Ectodermal cell (in vitro differentiated cells): ENCODE results near the gene ERC1.

Experiments
- H3K27ac ChIP-seq: 2 replicates; pipeline ENCODE4 v1.7.0; 2013; ENCODE audit warnings: mild to moderate bottlenecking, low read depth, low read length; ENCODE audit not compliant: insufficient read depth, poor library complexity, severe bottlenecking
- H3K27me3 ChIP-seq: 2 replicates; pipeline ENCODE4 v1.7.0; 2013; ENCODE audit warnings: mild to moderate bottlenecking, low read length; ENCODE audit not compliant: insufficient read depth, control insufficient read depth, poor library complexity, severe bottlenecking
- H3K36me3 ChIP-seq: one replicate; pipeline ENCODE4 v1.7.0; 2013; ENCODE audit warnings: low read length; ENCODE audit not compliant: control insufficient read depth, insufficient read depth
- H3K4me1 ChIP-seq: one replicate; pipeline ENCODE4 v1.7.0; 2013; ENCODE audit warnings: low read length; ENCODE audit not compliant: control insufficient read depth, insufficient read depth
- H3K4me3 ChIP-seq: 2 replicates; pipeline ENCODE4 v1.7.0; 2013; ENCODE audit warnings: low read depth, low read length, control low read depth; ENCODE audit not compliant: insufficient read depth
- H3K9me3 ChIP-seq: 2 replicates; pipeline ENCODE4 v1.7.0; 2013; ENCODE audit warnings: mild to moderate bottlenecking, low read length, moderate library complexity; ENCODE audit not compliant: control insufficient read depth
- WGBS, 2 experiments: methylation state at CpG; one replicate each; pipeline ENCODE4 v1.1.7; 2013; ENCODE audit warnings: missing lambda C conversion rate in 2 of 2; 5-methylcytosine and 5-hydroxymethylcytosine counted together

ERC1 gene

GRCh38 chr12:955939-956338 lies 35.1 kb upstream of the ERC1 start:
- no peaks in the 10 kb centered on the region for H3K9me3 ChIP-seq
- H3K27ac ChIP-seq = no peak overlapping the region
- H3K4me3 ChIP-seq = no peak overlapping the region
- no peaks in the 10 kb centered on the region for H3K36me3 ChIP-seq
- H3K4me1 ChIP-seq = peaks cover 6% of the 10 kb centered on the region
- H3K27me3 ChIP-seq = no peaks in the 10 kb centered on the region
- 94 to 96% methylated on average over 6 of the region's 6 CpGs for WGBS, 2 experiments

- Histone ChIP-seq H3K4me3 (no peak overlapping the region), H3K27me3 (no peaks in the 10 kb centered on the region), H3K36me3 (no peaks in the 10 kb centered on the region), H3K27ac (no peak overlapping the region), H3K4me1 (peaks cover 6% of the 10 kb centered on the region), H3K9me3 (no peaks in the 10 kb centered on the region)
- 60 to 69% methylated on average over 8 of the region's 8 CpGs for WGBS, 2 experiments
Measured at GRCh38 chr12:958588-959123, 32.4 kb upstream of the ERC1 start.

DNA sequence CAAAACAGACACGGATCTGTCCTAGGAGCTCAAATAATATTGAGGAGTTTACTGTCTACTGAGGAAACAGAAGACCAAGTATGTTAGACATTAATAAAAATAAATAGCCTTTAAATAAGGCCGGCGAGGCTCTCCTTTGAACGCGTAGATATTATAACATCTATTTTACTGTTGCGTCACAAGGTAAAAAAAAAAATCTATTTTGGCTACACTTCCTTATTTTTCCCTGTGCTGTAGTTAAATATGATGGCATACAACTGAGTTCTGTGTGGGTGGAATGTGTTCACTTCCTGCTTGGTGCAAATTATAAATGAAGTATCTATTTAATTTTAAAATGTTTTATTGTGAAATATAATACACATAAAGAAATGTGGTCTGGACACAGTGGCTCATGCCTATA lies 24.3 kb upstream of the ERC1 start:
- H3K9me3 ChIP-seq = no peaks in the 10 kb centered on the region
- WGBS, 2 experiments = 96 to 97% methylated on average over 5 to 6 of the region's 6 CpGs
- H3K4me1 ChIP-seq = peaks cover 6% of the 10 kb centered on the region
- H3K4me3 ChIP-seq = no peak overlapping the region
- no peak overlapping the region for H3K27ac ChIP-seq
- H3K36me3 ChIP-seq = no peaks in the 10 kb centered on the region
- no peaks in the 10 kb centered on the region for H3K27me3 ChIP-seq

DNA sequence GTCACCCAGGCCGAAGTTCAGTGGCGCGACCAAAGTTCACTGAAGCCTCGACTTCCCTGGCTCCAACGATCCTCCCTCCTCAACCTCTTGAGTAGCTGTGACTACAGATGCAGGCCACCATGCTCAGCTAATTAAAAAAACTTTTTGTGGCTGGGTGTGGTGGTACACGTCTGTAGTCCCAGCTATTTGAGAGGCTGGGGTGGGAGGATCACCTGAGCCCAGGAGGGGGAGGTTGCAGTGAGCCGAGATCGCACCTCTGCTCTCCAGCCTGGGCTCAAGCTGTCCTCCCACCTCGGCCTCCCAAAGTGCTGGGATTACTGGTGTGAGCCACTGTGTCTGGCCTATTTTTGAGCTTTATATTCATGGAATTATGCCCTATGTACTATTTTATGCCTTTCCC lies 23.4 kb upstream of the ERC1 start:
- WGBS, 2 experiments = 84 to 86% methylated on average over 9 of the region's 9 CpGs
- Histone ChIP-seq H3K27ac (no peak overlapping the region), H3K36me3 (no peaks in the 10 kb centered on the region)

GRCh38 chr12:968545-968944 lies 22.5 kb upstream of the ERC1 start:
- Histone ChIP-seq H3K4me1 (peaks cover 6% of the 10 kb centered on the region), H3K4me3 (no peak overlapping the region), H3K9me3 (no peaks in the 10 kb centered on the region), H3K27me3 (no peaks in the 10 kb centered on the region), H3K36me3 (no peaks in the 10 kb centered on the region), H3K27ac (no peak overlapping the region)
- WGBS, 2 experiments = 16 to 66% methylated on average over 1 to 2 of the region's 4 CpGs

More for the DNA sequence above, 23.4 kb upstream of the ERC1 start:
- no peaks in the 10 kb centered on the region for H3K27me3 ChIP-seq
- H3K4me3 ChIP-seq = no peak overlapping the region
- H3K4me1 ChIP-seq = peaks cover 6% of the 10 kb centered on the region
- no peaks in the 10 kb centered on the region for H3K9me3 ChIP-seq

GRCh38 chr12:969821-970220 lies 21.2 kb upstream of the ERC1 start:
- H3K27ac ChIP-seq = no peak overlapping the region
- whole genome bisulfite sequencing, 2 experiments = 79 to 84% methylated on average over 8 of the region's 8 CpGs
- H3K36me3 ChIP-seq = no peaks in the 10 kb centered on the region
- H3K4me3 ChIP-seq = no peak overlapping the region
- no peaks in the 10 kb centered on the region for H3K9me3 ChIP-seq
- H3K4me1 ChIP-seq = peaks cover 6% of the 10 kb centered on the region
- no peaks in the 10 kb centered on the region for H3K27me3 ChIP-seq

- H3K4me3 ChIP-seq = no peak overlapping the region
- WGBS, 2 experiments = 96 to 100% methylated on average over 4 of the region's 4 CpGs
- no peaks in the 10 kb centered on the region for H3K9me3 ChIP-seq
- H3K27me3 ChIP-seq = no peaks in the 10 kb centered on the region
- no peaks in the 10 kb centered on the region for H3K36me3 ChIP-seq
- H3K4me1 ChIP-seq = peaks cover 6% of the 10 kb centered on the region
- H3K27ac ChIP-seq = no peak overlapping the region
Measured at GRCh38 chr12:971991-972390, 19.0 kb upstream of the ERC1 start.

GRCh38 chr12:974271-974862 lies 16.7 kb upstream of the ERC1 start:
- no peak overlapping the region for H3K27ac ChIP-seq
- no peaks in the 10 kb centered on the region for H3K27me3 ChIP-seq
- no peaks in the 10 kb centered on the region for H3K9me3 ChIP-seq
- 60 to 79% methylated on average over 3 to 4 of the region's 4 CpGs for WGBS, 2 experiments
- H3K36me3 ChIP-seq = no peaks in the 10 kb centered on the region
- H3K4me3 ChIP-seq = no peak overlapping the region
- no peaks in the 10 kb centered on the region for H3K4me1 ChIP-seq

- Histone ChIP-seq H3K27me3 (no peaks in the 10 kb centered on the region), H3K9me3 (no peaks in the 10 kb centered on the region), H3K27ac (no peak overlapping the region), H3K4me3 (no peak overlapping the region), H3K36me3 (no peaks in the 10 kb centered on the region), H3K4me1 (no peaks in the 10 kb centered on the region)
- 79 to 80% methylated on average over 6 of the region's 6 CpGs for WGBS, 2 experiments
Measured at GRCh38 chr12:976644-977043, 14.4 kb upstream of the ERC1 start.

DNA sequence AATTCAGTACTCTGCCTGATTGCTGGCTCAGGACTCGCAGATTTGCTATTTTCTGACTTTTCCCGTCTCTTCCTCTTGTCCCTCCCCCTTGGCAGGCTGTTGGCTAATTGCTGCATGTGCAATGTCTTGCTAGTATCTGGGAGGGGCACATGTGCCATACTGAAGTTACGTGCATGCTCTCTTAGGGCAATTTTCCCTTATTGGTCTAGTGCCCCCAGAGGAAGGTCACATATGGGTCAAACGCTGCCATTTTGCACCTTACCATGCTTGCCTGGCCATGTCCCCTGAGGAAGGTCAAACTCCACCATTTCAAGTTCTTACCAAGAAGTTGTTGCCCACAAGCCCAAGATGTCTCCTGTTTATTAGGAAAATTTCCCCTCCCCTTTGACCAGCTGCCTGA lies 13.9 kb upstream of the ERC1 start:
- Histone ChIP-seq H3K27me3 (no peaks in the 10 kb centered on the region), H3K4me1 (no peaks in the 10 kb centered on the region), H3K4me3 (no peak overlapping the region), H3K36me3 (no peaks in the 10 kb centered on the region), H3K27ac (no peak overlapping the region), H3K9me3 (no peaks in the 10 kb centered on the region)
- 95 to 96% methylated on average over 4 of the region's 4 CpGs for WGBS, 2 experiments

DNA sequence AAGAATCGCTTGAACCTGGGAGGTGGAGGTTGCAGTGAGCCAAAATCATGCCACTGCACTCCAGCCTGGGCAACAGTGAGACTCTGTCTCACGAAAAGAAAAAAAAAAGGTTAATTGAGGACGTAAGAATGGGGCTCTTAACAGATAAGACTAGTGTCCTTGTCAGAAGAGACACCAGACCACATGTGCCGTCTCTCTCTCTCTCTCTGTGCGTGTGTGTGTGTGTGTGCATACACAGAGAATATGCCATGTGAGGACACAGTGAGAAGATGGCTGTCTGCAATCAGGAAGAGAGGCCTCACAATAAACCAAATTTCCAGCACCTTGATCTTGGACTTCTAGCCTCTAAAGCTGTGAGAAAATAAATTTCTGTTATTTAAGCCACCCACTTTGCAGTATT lies 11.7 kb upstream of the ERC1 start:
- WGBS, 2 experiments = 86 to 91% methylated on average over 4 to 5 of the region's 5 CpGs
- no peaks in the 10 kb centered on the region for H3K36me3 ChIP-seq

More for the DNA sequence above, 11.7 kb upstream of the ERC1 start:
- H3K27ac ChIP-seq = no peak overlapping the region
- H3K4me3 ChIP-seq = no peak overlapping the region
- H3K4me1 ChIP-seq = no peaks in the 10 kb centered on the region
- H3K9me3 ChIP-seq = no peaks in the 10 kb centered on the region
- no peaks in the 10 kb centered on the region for H3K27me3 ChIP-seq
